Spleen (tissue), 11 donors: Measurements from ENCODE around the gene FGF18. TPM values are rescaled to one million over a fixed set of nuclear protein-coding genes. Genes with fewer than 3 reads are reported as not detected.
"Not testable (repeated sequence)": the region's sequence is repeated elsewhere in the genome, so short reads cannot be mapped to it uniquely, and the experiment has no call there.

Experiments
- DNase-seq: peaks from one replicate; pipeline ENCODE4 v3.0.0-alpha.2; 2020
- H3K27ac ChIP-seq, 8 donors: fragments of 200-600 bp; sonication (generic) in 7 of 8; 1 replicate in 4 of 8; 2 replicates in 4 of 8; pipeline versions ENCODE4 v1.5.0 to v1.8.0; 2016 to 2021; ENCODE audit warnings: inconsistent platforms in 4 of 8, mild to moderate bottlenecking in 4 of 8, moderate library complexity in 1 of 8
- H3K27me3 ChIP-seq, 7 donors: fragments of 200-600 bp; sonication (generic) in 6 of 7; replicated peaks in 1 of 7; 1 replicate in 4 of 7; 2 replicates in 3 of 7; pipeline versions ENCODE4 v1.5.0 to v1.8.0; 2016 to 2021; ENCODE audit warnings: inconsistent platforms in 3 of 7, mild to moderate bottlenecking in 1 of 7
- H3K36me3 ChIP-seq, 6 donors: fragments of 200-600 bp; sonication (generic) in 5 of 6; 1 replicate in 4 of 6; 2 replicates in 2 of 6; pipeline versions ENCODE4 v1.5.0 to v1.8.0; 2016 to 2021; ENCODE audit warnings: inconsistent platforms in 2 of 6
- H3K4me1 ChIP-seq, 6 donors: fragments of 200-600 bp; sonication (generic) in 5 of 6; 1 replicate in 3 of 6; 2 replicates in 3 of 6; pipeline versions ENCODE4 v1.5.0 to v1.8.0; 2016 to 2021; ENCODE audit warnings: inconsistent platforms in 3 of 6
- H3K4me3 ChIP-seq, 8 donors: fragments of 200-600 bp; sonication (generic) in 7 of 8; 1 replicate in 4 of 8; 2 replicates in 4 of 8; pipeline versions ENCODE4 v1.5.0 to v1.8.0; 2016 to 2021; ENCODE audit warnings: inconsistent platforms in 4 of 8, mild to moderate bottlenecking in 4 of 8, moderate library complexity in 2 of 8
- H3K9me3 ChIP-seq, 8 donors: fragments of 200-600 bp; sonication (generic) in 7 of 8; 1 replicate in 4 of 8; 2 replicates in 4 of 8; pipeline versions ENCODE4 v1.5.0 to v1.8.0; 2016 to 2021; ENCODE audit warnings: inconsistent platforms in 4 of 8
- POLR2A ChIP-seq, 3 donors: fragments of 450-650 bp; IDR thresholded peaks; one replicate each; pipeline ENCODE4 v1.5.1; 2017; ENCODE audit warnings: antibody characterized with exemption in 3 of 3, mild to moderate bottlenecking in 1 of 3
- POLR2AphosphoS5 ChIP-seq, 3 donors: sonication (generic); formaldehyde crosslinking; IDR thresholded peaks; one replicate each; pipeline ENCODE4 v1.5.1; 2017; ENCODE audit warnings: antibody characterized with exemption in 3 of 3
- WGBS, 5 donors: extraction: QIAGEN DNeasy Blood & Tissue Kit in 3 of 5; methylation state at CpG; one replicate each; pipeline versions ENCODE4 v1.1.5 to v1.1.7; 2013 to 2018; 5-methylcytosine and 5-hydroxymethylcytosine counted together
- intact Hi-C: fragments of 100-400 bp; cut with DNase I; formaldehyde crosslinking; loops from one replicate; pipeline ENCODE4 v1.15.0; 2023; ENCODE audit warnings: low total_unique reads
- polyA plus RNA-seq, 3 donors: library from polyadenylated mRNA; stranded (reverse); fragments of 200-250 nt; gene quantifications; one replicate each; pipeline ENCODE4 v1.2.1, GENCODE V29; 2013
- total RNA-seq, 7 donors: library from RNA; depleted of rRNA in 3 of 7; stranded (reverse); fragments of >200 nt in 3 of 7; fragmentation: NEBNext Ultra II Directional in 4 of 7; extraction: Animal tissue kit (Norgen Biotek cat#: 25700) in 4 of 7; gene quantifications; one replicate each; pipeline versions ENCODE4 v1.1.0 to v1.2.1, GENCODE V29; 2016 to 2021
- TF ChIP-seq, protein P1 (sequence below), 11 experiments: fragments of 200-600 bp in 7 of 11; fragments of 450-650 bp in 4 of 11; sonication (generic) in 4 of 11; IDR thresholded peaks in 8 of 11; conservative IDR thresholded peaks in 3 of 11; 1 replicate in 7 of 11; 2 replicates in 4 of 11; pipeline versions ENCODE4 v1.4.0 to v1.8.0; 2016 to 2021; ENCODE audit warnings: antibody characterized with exemption in 11 of 11, inconsistent platforms in 4 of 11, mild to moderate bottlenecking in 1 of 11
- donor health status: healthy with polysubstance abuse.
- donor health status: DM: no; HTN: no; CAD: no; lungs with moderate emphysema.
- donor health status: DM: no; HTN: no; CAD: no.
- donor health status: Bipolar disorder and iron deficiency.
- donor health status: healthy.
- donor health status: DM: no; HTN: no; CAD: no.
- donor health status: DM: yes; HTN: yes; CAD: no.

Gene FGF18
- total and polyA plus RNA-seq, 10 donors, result 0.22 to 0.74 (median 0.33) TPM; not detected in 1

GRCh38 chr5:171397190-171397589 is 22.3 kb upstream of the FGF18 start:
- Histone ChIP-seq H3K36me3 (peaks cover 8 to 100% (median 92%) of the 10 kb centered on the region in 6 donors), H3K27me3 (no peaks in the 10 kb centered on the region), H3K9me3 (no peaks in the 10 kb centered on the region), H3K27ac (no peak overlapping the region), H3K4me3 (no peak overlapping the region), H3K4me1 (peaks cover 0 to 74% (median 27%) of the 10 kb centered on the region in 6 donors)
- 78 to 95% (median 85%) methylated on average over 2 of the region's 2 CpGs for WGBS, 5 donors
- intact Hi-C loops, result no loop called here
- no peak for DNase-seq
- TF ChIP-seq, protein P1, sequence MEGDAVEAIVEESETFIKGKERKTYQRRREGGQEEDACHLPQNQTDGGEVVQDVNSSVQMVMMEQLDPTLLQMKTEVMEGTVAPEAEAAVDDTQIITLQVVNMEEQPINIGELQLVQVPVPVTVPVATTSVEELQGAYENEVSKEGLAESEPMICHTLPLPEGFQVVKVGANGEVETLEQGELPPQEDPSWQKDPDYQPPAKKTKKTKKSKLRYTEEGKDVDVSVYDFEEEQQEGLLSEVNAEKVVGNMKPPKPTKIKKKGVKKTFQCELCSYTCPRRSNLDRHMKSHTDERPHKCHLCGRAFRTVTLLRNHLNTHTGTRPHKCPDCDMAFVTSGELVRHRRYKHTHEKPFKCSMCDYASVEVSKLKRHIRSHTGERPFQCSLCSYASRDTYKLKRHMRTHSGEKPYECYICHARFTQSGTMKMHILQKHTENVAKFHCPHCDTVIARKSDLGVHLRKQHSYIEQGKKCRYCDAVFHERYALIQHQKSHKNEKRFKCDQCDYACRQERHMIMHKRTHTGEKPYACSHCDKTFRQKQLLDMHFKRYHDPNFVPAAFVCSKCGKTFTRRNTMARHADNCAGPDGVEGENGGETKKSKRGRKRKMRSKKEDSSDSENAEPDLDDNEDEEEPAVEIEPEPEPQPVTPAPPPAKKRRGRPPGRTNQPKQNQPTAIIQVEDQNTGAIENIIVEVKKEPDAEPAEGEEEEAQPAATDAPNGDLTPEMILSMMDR (IDR thresholded peaks at IDR 0.05 in 8 of 11, conservative IDR thresholded peaks at IDR 0.05 in 3 of 11), result no peak
- TF ChIP-seq POLR2AphosphoS5 (IDR thresholded peaks at IDR 0.05), result no peak
- no peak for TF ChIP-seq POLR2A (IDR thresholded peaks at IDR 0.05)

GRCh38 chr5:171397599-171397998 is 21.8 kb upstream of the FGF18 start:
- Histone ChIP-seq H3K27ac (no peak overlapping the region), H3K4me3 (no peak overlapping the region), H3K4me1 (peaks cover 0 to 70% (median 24%) of the 10 kb centered on the region in 6 donors), H3K36me3 (peaks cover 8 to 99% (median 89%) of the 10 kb centered on the region in 6 donors), H3K9me3 (no peaks in the 10 kb centered on the region), H3K27me3 (no peaks in the 10 kb centered on the region)
- intact Hi-C loops, result no loop called here
- TF ChIP-seq POLR2AphosphoS5 (IDR thresholded peaks at IDR 0.05), result no peak
- no peak for TF ChIP-seq POLR2A (IDR thresholded peaks at IDR 0.05)
- TF ChIP-seq, protein P1 (IDR thresholded peaks at IDR 0.05 in 8 of 11, conservative IDR thresholded peaks at IDR 0.05 in 3 of 11), result no peak
- WGBS, 5 donors, result 86 to 96% (median 95%) methylated on average over 4 of the region's 4 CpGs
- DNase-seq, result no peak

DNA sequence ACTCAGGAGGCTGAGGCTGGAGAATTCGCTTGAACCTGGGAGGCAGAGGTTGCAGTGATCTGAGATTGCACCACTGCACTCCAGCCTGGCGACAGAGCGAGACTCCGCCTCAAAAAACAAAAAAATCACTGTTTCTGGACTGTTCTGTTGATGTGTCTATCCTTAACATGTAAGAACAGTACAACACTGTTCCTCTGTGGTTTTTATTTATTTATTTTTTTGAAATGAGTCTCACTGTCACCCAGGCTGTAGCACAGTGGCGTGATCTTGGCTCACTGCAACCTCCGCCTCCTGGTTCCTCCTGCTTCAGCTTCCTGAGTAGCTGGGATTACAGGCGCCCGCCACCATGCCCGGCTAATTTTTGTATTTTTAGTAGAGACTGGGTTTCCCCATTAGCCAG is 20.8 kb upstream of the FGF18 start:
- DNase-seq, H3K9me3 ChIP-seq, H3K27me3 ChIP-seq, H3K4me3 ChIP-seq, intact Hi-C loops, H3K27ac ChIP-seq: not testable (repeated sequence)
- Histone ChIP-seq H3K36me3 (peaks cover 8 to 95% (median 80%) of the 10 kb centered on the region in 6 donors), H3K4me1 (peaks cover 0 to 60% (median 21%) of the 10 kb centered on the region in 6 donors)
- WGBS, 5 donors, result 68 to 91% (median 79%) methylated on average over 9 of the region's 9 CpGs

DNA sequence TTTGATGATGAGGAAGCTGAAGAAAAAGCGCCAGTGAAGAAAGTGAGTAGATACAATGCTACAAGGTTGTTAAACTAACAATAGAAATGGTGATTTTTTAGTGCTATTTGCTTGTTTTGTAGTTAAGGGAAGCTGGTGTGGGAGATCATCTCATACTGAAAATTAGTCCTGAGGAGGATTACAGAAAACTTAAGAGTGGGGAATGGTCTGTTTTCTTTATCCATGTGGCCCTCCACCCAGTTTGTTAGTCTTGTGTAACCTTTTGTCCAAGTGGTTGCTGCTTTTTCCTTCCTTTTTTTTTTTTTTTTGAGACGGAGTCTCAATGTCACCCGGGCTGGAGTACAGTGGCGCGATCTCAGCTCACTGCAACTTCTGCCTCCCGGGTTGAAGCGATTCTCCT is 19.3 kb upstream of the FGF18 start:
- 46 to 82% (median 66%) methylated on average over 7 of the region's 7 CpGs for WGBS, 5 donors
- no peaks in the 10 kb centered on the region for H3K27me3 ChIP-seq
- H3K27ac ChIP-seq, result no peak overlapping the region
- H3K4me3 ChIP-seq, result no peak overlapping the region
- H3K9me3 ChIP-seq, result no peaks in the 10 kb centered on the region
- TF ChIP-seq POLR2AphosphoS5 (IDR thresholded peaks at IDR 0.05), result no peak
- no peak for TF ChIP-seq POLR2A (IDR thresholded peaks at IDR 0.05)
- TF ChIP-seq, protein P1 (IDR thresholded peaks at IDR 0.05 in 8 of 11, conservative IDR thresholded peaks at IDR 0.05 in 3 of 11), result no peak
- peaks cover 0 to 49% (median 21%) of the 10 kb centered on the region in 6 donors for H3K4me1 ChIP-seq
- intact Hi-C loops, result no loop called here
- no peak for DNase-seq
- H3K36me3 ChIP-seq, result peaks cover 8 to 90% (median 71%) of the 10 kb centered on the region in 6 donors
